ENCODE results near the gene RTN4R.
"Not testable (repeated sequence)": the region's sequence is repeated elsewhere in the genome, so short reads cannot be mapped to it uniquely, and the experiment has no call there.

DNA sequence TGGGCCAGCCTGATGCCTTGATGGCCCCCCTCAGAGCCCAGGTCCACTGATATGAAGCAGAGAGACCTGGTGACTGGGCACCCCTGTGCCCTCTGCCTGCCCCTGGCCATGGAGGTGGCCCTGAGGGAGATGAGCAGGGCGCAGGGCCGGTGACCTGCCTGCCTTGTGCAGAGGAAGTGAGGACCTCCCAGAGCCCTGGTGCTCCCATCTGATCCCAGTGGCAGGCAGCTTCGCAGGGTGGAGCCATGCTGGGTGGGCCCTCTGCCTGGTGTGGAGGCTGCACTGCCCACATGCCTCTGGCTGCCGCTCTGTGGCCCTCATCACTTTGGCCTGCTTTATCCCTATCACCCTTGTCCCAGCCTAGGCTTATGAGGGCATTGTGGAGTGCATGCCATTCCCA is 1.1 kb upstream of the RTN4R start:
- TF ChIP-seq, protein P1, sequence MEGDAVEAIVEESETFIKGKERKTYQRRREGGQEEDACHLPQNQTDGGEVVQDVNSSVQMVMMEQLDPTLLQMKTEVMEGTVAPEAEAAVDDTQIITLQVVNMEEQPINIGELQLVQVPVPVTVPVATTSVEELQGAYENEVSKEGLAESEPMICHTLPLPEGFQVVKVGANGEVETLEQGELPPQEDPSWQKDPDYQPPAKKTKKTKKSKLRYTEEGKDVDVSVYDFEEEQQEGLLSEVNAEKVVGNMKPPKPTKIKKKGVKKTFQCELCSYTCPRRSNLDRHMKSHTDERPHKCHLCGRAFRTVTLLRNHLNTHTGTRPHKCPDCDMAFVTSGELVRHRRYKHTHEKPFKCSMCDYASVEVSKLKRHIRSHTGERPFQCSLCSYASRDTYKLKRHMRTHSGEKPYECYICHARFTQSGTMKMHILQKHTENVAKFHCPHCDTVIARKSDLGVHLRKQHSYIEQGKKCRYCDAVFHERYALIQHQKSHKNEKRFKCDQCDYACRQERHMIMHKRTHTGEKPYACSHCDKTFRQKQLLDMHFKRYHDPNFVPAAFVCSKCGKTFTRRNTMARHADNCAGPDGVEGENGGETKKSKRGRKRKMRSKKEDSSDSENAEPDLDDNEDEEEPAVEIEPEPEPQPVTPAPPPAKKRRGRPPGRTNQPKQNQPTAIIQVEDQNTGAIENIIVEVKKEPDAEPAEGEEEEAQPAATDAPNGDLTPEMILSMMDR (tag by site-specific recombination; IDR thresholded peaks at IDR 0.05): not testable (repeated sequence)
- TF ChIP-seq REST (tag by site-specific recombination; IDR thresholded peaks at IDR 0.05); ZNF621 (tag by site-specific recombination; IDR thresholded peaks at IDR 0.05); ZNF530 (tag by site-specific recombination; IDR thresholded peaks at IDR 0.05; ENCODE audit: low read depth); ZSCAN4 (tag by site-specific recombination; IDR thresholded peaks at IDR 0.05): not testable (repeated sequence)
- TF ChIP-seq, protein P2, sequence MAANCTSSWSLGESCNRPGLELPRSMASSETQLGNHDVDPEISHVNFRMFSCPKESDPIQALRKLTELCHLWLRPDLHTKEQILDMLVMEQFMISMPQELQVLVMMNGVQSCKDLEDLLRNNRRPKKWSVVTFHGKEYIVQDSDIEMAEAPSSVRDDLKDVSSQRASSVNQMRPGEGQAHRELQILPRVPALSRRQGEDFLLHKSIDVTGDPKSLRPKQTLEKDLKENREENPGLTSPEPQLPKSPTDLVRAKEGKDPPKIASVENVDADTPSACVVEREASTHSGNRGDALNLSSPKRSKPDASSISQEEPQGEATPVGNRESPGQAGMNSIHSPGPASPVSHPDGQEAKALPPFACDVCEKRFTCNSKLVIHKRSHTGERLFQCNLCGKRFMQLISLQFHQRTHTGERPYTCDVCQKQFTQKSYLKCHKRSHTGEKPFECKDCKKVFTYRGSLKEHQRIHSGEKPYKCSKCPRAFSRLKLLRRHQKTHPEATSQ (tag by site-specific recombination; IDR thresholded peaks at IDR 0.05): not testable (repeated sequence)
- TF ChIP-seq, protein P3, sequence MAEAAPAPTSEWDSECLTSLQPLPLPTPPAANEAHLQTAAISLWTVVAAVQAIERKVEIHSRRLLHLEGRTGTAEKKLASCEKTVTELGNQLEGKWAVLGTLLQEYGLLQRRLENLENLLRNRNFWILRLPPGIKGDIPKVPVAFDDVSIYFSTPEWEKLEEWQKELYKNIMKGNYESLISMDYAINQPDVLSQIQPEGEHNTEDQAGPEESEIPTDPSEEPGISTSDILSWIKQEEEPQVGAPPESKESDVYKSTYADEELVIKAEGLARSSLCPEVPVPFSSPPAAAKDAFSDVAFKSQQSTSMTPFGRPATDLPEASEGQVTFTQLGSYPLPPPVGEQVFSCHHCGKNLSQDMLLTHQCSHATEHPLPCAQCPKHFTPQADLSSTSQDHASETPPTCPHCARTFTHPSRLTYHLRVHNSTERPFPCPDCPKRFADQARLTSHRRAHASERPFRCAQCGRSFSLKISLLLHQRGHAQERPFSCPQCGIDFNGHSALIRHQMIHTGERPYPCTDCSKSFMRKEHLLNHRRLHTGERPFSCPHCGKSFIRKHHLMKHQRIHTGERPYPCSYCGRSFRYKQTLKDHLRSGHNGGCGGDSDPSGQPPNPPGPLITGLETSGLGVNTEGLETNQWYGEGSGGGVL (tag by site-specific recombination; IDR thresholded peaks at IDR 0.05): not testable (repeated sequence)
- TF ChIP-seq, protein P4, sequence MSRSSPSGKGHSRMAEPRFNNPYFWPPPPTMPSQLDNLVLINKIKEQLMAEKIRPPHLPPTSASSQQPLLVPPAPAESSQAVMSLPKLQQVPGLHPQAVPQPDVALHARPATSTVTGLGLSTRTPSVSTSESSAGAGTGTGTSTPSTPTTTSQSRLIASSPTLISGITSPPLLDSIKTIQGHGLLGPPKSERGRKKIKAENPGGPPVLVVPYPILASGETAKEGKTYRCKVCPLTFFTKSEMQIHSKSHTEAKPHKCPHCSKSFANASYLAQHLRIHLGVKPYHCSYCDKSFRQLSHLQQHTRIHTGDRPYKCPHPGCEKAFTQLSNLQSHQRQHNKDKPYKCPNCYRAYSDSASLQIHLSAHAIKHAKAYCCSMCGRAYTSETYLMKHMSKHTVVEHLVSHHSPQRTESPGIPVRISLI (tag by site-specific recombination; IDR thresholded peaks at IDR 0.05): not testable (repeated sequence)

All from HEK293 (cell line).